OCI-LY1 (cell line): ENCODE data around the gene LRP5.

Source experiments
- EZH2 ChIP-seq: fragments of 200-600 bp; sonication (generic), shearing (Covaris generic); IDR thresholded peaks from 2 replicates; pipeline ENCODE4 v1.8.0; 2017; ENCODE audit warnings: borderline replicate concordance, mixed run types, mild to moderate bottlenecking, antibody characterized with exemption, low read length, moderate library complexity, mixed read lengths
- TF ChIP-seq, protein P1 (sequence below): fragments of 200-600 bp; sonication (generic), shearing (Covaris generic); IDR thresholded peaks from 2 replicates; pipeline ENCODE4 v1.5.1; 2017; ENCODE audit warnings: mild to moderate bottlenecking, antibody characterized with exemption, low read length, moderate library complexity, mixed read lengths

DNA sequence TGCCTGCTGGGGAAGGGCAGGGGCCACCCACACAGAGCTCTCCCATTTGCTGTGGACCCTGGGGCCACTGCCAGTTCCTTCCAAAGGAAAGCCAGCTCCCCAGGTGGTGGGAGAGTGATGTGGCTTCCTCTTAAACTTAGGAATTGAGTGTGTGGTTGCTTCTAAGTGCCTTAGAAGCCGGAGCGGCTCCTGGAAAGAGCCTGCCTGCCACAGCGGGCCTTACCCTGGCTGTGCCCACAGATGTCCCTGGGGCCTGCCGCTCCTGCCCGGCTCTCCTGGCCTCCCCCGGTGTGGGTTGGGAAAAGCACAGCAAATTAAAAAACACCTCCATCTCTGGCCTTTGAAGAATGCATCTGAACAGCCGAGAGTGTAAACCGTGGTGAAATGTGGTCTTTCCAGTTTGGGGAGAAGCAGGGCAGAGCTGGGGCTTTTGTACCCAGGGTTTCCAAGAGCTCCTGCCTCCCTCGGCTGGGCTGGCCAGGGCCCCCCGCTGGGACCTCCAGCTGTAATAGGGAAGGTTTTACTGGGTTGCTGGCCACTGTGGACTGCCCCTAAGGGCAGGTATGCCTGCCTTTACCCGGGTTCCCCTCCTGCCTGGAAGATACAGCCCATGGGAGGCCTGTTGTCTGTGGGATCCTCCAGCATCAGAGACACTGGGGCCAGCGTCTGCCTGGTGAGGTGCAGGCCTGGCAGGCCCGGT, 30.2 kb downstream of the LRP5 start:
- TF ChIP-seq, protein P1, sequence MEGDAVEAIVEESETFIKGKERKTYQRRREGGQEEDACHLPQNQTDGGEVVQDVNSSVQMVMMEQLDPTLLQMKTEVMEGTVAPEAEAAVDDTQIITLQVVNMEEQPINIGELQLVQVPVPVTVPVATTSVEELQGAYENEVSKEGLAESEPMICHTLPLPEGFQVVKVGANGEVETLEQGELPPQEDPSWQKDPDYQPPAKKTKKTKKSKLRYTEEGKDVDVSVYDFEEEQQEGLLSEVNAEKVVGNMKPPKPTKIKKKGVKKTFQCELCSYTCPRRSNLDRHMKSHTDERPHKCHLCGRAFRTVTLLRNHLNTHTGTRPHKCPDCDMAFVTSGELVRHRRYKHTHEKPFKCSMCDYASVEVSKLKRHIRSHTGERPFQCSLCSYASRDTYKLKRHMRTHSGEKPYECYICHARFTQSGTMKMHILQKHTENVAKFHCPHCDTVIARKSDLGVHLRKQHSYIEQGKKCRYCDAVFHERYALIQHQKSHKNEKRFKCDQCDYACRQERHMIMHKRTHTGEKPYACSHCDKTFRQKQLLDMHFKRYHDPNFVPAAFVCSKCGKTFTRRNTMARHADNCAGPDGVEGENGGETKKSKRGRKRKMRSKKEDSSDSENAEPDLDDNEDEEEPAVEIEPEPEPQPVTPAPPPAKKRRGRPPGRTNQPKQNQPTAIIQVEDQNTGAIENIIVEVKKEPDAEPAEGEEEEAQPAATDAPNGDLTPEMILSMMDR: no peak
- TF ChIP-seq EZH2: no peak
